ENCODE results near the gene TRIM34. TPM values are rescaled to one million over a fixed set of nuclear protein-coding genes. Genes with fewer than 3 reads are reported as not detected.
"Not testable (repeated sequence)": the region's sequence is repeated elsewhere in the genome, so short reads cannot be mapped to it uniquely, and the experiment has no call there.

Gene TRIM34
- total RNA-seq, 1 donor from 2014 or later: 7.8 TPM

GRCh38 chr11:5684646-5685362 is 60.0 kb downstream of the TRIM34 start, which contains the start of gene TRIM5:
Gene TRIM5, minus strand, starts transcription at chr11:5685074. Its CDS starts 4,897 bp downstream, at chr11:5680177.
- peak; percentile 73 for TF ChIP-seq CTCF (conservative IDR thresholded peaks at IDR 0.05; ENCODE audit: low read depth, low read length)
- peak; percentile 94 for DNase-seq (ENCODE audit: low read depth)
- peak within 1 kb of the TSS; percentile 53 for H3K4me3 ChIP-seq (ENCODE audit: low read depth, low read length)

- no peak overlapping the region for H3K4me3 ChIP-seq (ENCODE audit: low read depth, low read length)
- DNase-seq (ENCODE audit: low read depth): no peak
- TF ChIP-seq CTCF (conservative IDR thresholded peaks at IDR 0.05; ENCODE audit: low read depth, low read length): no peak
Measured at GRCh38 chr11:5686426-5686825, 61.6 kb downstream of the TRIM34 start.

- no peak for TF ChIP-seq CTCF (conservative IDR thresholded peaks at IDR 0.05; ENCODE audit: low read depth, low read length)
- H3K4me3 ChIP-seq (ENCODE audit: low read depth, low read length): no peak overlapping the region
- no peak for DNase-seq (ENCODE audit: low read depth)
Measured at GRCh38 chr11:5688482-5688881, 63.7 kb downstream of the TRIM34 start.

- H3K4me3 ChIP-seq (ENCODE audit: low read depth, low read length): peak within 1 kb of the TSS; percentile 55
- TF ChIP-seq CTCF (conservative IDR thresholded peaks at IDR 0.05; ENCODE audit: low read depth, low read length): no peak
- DNase-seq (ENCODE audit: low read depth): peak; percentile 56
Measured at GRCh38 chr11:5689551-5689983, 64.8 kb downstream of the TRIM34 start, which contains the start of gene TRIM22. Gene TRIM22, plus strand, starts transcription at chr11:5689790. Its CDS starts 6,443 bp downstream, at chr11:5696233.

- no peak for DNase-seq (ENCODE audit: low read depth)
- H3K4me3 ChIP-seq (ENCODE audit: low read depth, low read length): peak overlapping the region; percentile 55
- no peak for TF ChIP-seq CTCF (conservative IDR thresholded peaks at IDR 0.05; ENCODE audit: low read depth, low read length)
Measured at GRCh38 chr11:5690216-5690615, 65.4 kb downstream of the TRIM34 start.

GRCh38 chr11:5690736-5691135 is 65.9 kb downstream of the TRIM34 start:
- no peak for DNase-seq (ENCODE audit: low read depth)
- H3K4me3 ChIP-seq (ENCODE audit: low read depth, low read length): peak overlapping the region; percentile 55

GRCh38 chr11:5691238-5691963 is 66.6 kb downstream of the TRIM34 start:
- H3K4me3 ChIP-seq (ENCODE audit: low read depth, low read length): peak overlapping the region; percentile 55
- DNase-seq (ENCODE audit: low read depth): not testable (repeated sequence)

More at GRCh38 chr11:5690736-5691135, 65.9 kb downstream of the TRIM34 start:
- no peak for TF ChIP-seq CTCF (conservative IDR thresholded peaks at IDR 0.05; ENCODE audit: low read depth, low read length)
